ENCODE results near the gene PDSS2.
A peak's percentile ranks its signal among the peaks of the same experiment; 100 is the strongest.
"Not testable (repeated sequence)": the region's sequence is repeated elsewhere in the genome, so short reads cannot be mapped to it uniquely, and the experiment has no call there.

The PDSS2 gene

DNA sequence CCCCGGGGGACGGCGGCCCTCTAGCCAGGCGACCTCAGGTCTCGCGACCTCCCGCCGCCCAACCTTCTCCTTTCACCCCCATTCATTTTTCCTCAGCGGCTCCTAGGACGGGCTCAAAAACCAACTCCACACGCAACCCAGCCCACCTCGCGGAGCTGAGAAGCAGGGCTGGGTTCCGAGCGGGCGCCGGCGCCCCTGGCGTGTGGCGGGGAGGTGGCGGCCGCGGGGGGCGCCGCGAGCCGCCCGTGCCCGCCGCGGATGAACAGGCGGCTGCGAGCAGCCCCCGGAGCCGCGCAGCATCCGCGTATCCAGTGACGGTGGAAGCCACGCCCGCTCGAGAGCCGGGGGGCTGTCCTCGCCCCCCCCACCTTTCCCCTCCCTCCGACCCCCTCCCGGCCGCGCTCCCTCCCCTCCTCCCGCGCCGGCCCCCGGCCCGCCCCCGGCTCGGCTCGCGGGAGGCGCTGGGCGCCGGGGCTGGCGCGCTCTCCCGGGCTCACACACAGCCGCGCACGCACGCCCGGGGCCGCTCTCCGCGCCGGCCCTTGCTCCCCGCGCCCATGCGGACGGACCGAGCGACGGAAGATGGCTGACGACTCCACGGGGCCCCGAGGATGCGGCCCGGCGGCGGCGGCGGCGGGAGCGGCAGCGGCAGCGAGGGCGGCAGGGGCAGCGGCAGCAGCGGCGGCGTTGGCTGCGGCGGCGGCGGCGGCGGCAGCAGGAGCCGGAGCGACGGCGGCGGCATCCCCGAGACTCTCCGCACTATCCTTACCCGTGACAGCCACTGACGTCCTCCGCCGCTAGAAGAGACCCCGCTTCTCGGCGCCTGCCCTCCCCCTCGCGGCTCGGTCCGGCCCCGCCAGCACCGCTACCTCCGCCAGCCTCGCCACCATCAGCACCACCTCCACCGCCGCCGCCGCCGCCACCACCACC, 30.5 kb upstream of the PDSS2 start, which contains the start of gene SOBP:
TSS of gene SOBP (plus strand) at position 482 of the 930 bp plus-strand sequence. CDS start 500 bp downstream, outside the sequence.
- H3K27me3 Mint-ChIP-seq (ENCODE audit: low read depth, poor library complexity): peaks cover 26% of the 10 kb centered on the region
- peak within 1 kb of the TSS; percentile 94 for H3K27ac Mint-ChIP-seq
- peak within 1 kb of the TSS; percentile 96 for H3K4me3 Mint-ChIP-seq
- no peaks in the 10 kb centered on the region for H3K36me3 Mint-ChIP-seq (ENCODE audit: low read depth)
- TF ChIP-seq, protein P1, sequence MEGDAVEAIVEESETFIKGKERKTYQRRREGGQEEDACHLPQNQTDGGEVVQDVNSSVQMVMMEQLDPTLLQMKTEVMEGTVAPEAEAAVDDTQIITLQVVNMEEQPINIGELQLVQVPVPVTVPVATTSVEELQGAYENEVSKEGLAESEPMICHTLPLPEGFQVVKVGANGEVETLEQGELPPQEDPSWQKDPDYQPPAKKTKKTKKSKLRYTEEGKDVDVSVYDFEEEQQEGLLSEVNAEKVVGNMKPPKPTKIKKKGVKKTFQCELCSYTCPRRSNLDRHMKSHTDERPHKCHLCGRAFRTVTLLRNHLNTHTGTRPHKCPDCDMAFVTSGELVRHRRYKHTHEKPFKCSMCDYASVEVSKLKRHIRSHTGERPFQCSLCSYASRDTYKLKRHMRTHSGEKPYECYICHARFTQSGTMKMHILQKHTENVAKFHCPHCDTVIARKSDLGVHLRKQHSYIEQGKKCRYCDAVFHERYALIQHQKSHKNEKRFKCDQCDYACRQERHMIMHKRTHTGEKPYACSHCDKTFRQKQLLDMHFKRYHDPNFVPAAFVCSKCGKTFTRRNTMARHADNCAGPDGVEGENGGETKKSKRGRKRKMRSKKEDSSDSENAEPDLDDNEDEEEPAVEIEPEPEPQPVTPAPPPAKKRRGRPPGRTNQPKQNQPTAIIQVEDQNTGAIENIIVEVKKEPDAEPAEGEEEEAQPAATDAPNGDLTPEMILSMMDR (IDR thresholded peaks at IDR 0.05): no peak
- peaks cover 23% of the 10 kb centered on the region for H3K4me1 Mint-ChIP-seq
- peak; percentile 83 for DNase-seq
- H3K9me3 Mint-ChIP-seq: no peaks in the 10 kb centered on the region

DNA sequence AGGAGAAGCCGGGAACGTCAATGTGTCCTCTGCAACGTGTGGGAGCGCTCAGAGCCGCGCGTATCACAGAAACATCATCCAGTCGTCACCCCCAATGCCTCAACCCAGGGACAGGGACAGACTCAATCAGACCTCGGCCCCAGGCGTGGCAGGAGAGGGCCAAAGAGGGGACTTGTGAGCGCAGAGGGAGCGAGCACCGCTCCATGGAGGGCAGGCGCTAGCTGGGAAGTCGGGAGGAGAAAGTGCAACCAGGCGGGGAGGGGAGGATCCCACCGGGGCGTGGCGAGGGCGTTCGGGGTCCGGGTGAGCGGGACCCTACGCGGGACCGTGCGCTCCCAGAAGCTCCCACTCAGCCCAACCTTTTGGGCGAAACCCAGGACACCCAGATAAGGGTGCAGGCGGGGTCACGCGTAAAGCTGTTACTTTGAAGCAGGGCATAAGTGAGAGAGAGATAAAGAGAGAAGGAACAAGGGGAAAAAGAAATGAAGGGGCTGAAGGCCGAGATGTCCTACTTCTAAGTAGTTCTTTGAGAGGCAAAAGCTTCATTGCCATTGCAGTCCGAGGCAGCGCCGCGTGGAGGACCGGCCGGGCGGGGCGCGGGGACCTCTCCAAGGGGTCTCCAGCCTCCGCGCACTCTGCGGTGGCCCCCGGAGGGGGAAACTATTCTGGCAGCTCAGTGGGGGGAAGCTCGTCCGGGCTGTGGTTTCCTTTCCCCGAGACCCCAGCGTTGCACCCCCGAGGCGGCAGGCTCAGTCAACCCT, 29.7 kb upstream of the PDSS2 start:
- Mint-ChIP-seq H3K4me3 (peak overlapping the region; percentile 96), H3K9me3 (no peaks in the 10 kb centered on the region), H3K36me3 (ENCODE audit: low read depth) (no peaks in the 10 kb centered on the region), H3K27me3 (ENCODE audit: low read depth, poor library complexity) (peaks cover 30% of the 10 kb centered on the region), H3K27ac (peak overlapping the region; percentile 94), H3K4me1 (peaks cover 23% of the 10 kb centered on the region)
- TF ChIP-seq, protein P1 (IDR thresholded peaks at IDR 0.05): no peak
- DNase-seq: peak; percentile 78

DNA sequence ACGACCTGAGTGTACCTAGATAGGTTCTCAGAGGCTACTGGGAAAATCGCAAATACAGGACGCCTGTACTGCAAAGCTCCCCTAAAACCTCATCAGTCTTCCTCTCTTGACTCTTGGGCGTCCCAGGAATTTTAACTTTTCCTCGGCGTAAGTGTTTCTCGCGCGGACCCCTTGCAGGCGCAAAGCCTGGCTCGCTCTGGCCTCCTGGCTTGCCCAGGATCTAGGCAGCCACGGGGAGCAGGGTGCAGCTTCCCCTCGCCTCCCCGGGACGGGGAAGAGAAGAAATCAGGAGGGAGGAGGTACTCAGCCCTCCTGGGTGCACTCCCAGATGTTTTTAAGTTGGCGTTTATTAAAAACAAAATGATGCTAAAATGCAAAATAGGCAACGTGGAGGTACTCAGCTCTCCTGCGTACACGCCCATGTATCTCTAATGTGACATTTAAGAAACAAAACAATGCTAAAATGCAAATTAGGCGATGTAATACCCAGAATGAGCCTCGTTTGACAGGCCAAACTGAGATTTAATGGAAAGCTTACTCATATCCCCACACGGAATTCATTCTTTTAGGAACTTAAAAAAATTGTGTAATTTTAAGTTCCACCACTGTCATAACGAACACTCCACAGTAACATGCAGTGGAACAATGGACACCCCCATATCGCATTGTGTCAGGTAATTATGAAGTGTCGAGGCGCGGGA, 29.0 kb upstream of the PDSS2 start:
- DNase-seq: peak; percentile 33
- Mint-ChIP-seq H3K9me3 (no peaks in the 10 kb centered on the region), H3K27ac (peak overlapping the region; percentile 94), H3K27me3 (ENCODE audit: low read depth, poor library complexity) (peaks cover 30% of the 10 kb centered on the region), H3K4me1 (peaks cover 23% of the 10 kb centered on the region), H3K36me3 (ENCODE audit: low read depth) (no peaks in the 10 kb centered on the region), H3K4me3 (peak overlapping the region; percentile 96)
- TF ChIP-seq, protein P1 (IDR thresholded peaks at IDR 0.05): no peak

DNA sequence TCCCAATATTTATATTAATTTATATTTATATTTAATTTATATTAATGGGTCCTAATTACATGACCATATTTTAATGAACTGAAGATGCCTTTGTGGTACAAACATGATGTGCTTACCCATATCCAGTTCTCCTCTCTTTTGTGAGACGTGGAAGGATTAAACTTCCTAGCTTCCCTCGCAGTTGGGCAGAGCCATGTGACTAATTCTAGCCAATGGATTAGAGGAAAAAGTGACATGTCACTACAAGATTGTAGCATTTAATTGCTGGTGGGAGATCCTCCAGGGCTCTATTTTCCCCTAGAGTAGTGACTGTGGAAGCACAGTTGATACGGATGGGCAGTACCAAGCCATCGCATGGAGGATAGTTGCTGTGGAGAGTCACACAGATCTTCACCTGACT, 25.8 kb upstream of the PDSS2 start:
- TF ChIP-seq, protein P1 (IDR thresholded peaks at IDR 0.05): no peak
- Mint-ChIP-seq H3K4me1 (peaks cover 28% of the 10 kb centered on the region), H3K4me3 (no peak overlapping the region), H3K9me3 (no peaks in the 10 kb centered on the region), H3K36me3 (ENCODE audit: low read depth) (no peaks in the 10 kb centered on the region), H3K27me3 (ENCODE audit: low read depth, poor library complexity) (peaks cover 30% of the 10 kb centered on the region), H3K27ac (no peak overlapping the region)
- DNase-seq: no peak

DNA sequence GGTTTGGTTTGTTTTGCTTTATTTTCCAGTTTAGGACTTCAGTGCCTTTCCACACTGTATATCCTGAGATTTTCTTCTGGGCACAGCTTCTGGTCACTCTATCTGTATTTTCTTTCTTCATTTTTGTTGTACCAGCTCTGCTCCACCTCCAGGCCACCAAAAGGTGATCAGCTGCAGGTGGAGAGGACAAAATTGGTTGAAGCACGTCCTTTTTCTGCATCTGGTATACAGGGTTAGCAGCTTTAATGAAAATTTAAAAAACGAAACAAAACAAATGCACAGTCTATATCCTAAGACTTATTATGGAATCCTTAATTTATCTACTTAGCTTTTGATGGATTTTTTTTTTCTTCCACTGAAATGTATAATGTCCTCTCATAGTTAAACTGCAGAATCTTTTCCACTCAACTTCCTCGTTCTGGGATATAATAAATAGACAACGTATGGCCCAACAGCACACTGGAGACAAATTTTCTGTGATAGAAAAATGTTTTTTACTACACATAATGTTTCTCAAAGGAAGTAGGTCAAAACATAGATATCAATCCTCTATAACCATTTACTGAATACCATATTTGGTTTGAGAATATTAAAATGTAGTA, 19.8 kb upstream of the PDSS2 start:
- DNase-seq: no peak
- H3K9me3 Mint-ChIP-seq: no peaks in the 10 kb centered on the region
- H3K27ac Mint-ChIP-seq: no peak overlapping the region
- TF ChIP-seq, protein P1 (IDR thresholded peaks at IDR 0.05): no peak
- H3K4me3 Mint-ChIP-seq: no peak overlapping the region
- peaks cover 17% of the 10 kb centered on the region for H3K4me1 Mint-ChIP-seq
- no peaks in the 10 kb centered on the region for H3K36me3 Mint-ChIP-seq (ENCODE audit: low read depth)
- peaks cover 4% of the 10 kb centered on the region for H3K27me3 Mint-ChIP-seq (ENCODE audit: low read depth, poor library complexity)

DNA sequence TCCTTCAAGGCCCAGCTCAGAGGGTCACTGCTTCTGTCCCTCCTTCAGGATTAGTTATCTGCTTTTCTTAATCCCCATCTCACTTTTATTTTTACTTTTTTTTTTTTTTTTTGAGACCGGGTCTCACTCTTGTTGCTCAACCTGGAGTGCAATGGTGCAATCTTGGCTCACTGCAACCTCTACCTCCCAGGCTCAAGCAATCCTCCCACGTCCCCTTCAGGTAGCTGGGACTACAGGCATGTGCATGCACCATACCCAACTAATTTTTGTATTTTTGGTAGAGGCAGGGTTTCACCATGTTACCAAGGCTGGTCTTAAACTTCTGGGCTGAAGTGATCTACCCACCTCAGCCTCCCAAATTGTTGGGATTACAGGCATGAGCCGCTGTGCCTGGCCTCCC, 16.5 kb upstream of the PDSS2 start:
- H3K36me3 Mint-ChIP-seq (ENCODE audit: low read depth); H3K27ac Mint-ChIP-seq; DNase-seq; H3K9me3 Mint-ChIP-seq; H3K4me3 Mint-ChIP-seq: not testable (repeated sequence)
- peaks cover 11% of the 10 kb centered on the region for H3K4me1 Mint-ChIP-seq
- H3K27me3 Mint-ChIP-seq (ENCODE audit: low read depth, poor library complexity): peaks cover 10% of the 10 kb centered on the region

DNA sequence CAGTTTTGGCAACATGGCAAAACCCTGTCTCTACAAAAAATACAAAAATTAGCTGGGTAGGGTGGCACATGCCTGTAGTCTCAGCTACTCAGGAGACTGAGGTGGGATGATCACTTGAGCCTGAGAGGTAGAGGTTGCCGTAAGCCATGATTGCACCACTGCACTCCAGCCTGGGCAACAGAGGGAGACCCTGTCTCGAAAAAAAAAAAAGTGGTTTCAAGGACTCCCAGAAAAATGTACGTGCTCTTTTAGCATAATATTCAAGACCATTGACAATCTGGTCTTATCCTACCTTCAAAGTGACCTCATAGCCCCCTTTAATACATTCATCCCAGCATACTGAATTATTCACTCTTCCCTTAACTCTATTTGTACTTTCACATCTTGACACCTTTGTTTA, 16.0 kb upstream of the PDSS2 start:
- Mint-ChIP-seq H3K27me3 (ENCODE audit: low read depth, poor library complexity) (peaks cover 10% of the 10 kb centered on the region), H3K4me1 (peaks cover 11% of the 10 kb centered on the region)
- not testable (repeated sequence) for H3K27ac Mint-ChIP-seq; H3K36me3 Mint-ChIP-seq (ENCODE audit: low read depth); H3K9me3 Mint-ChIP-seq; H3K4me3 Mint-ChIP-seq; DNase-seq
